HG02763 (cell line): Measurements from ENCODE around the gene CUEDC1.
A peak's percentile ranks its signal among the peaks of the same experiment; 100 is the strongest.

Source experiments
- ATAC-seq: cut with Tn5 transposase; IDR thresholded peaks from one replicate; pipeline ENCODE4 v1.9.1; 2021; ENCODE audit warnings: mild to moderate bottlenecking, moderate library complexity; ENCODE audit not compliant: unreplicated experiment

CUEDC1 gene

DNA sequence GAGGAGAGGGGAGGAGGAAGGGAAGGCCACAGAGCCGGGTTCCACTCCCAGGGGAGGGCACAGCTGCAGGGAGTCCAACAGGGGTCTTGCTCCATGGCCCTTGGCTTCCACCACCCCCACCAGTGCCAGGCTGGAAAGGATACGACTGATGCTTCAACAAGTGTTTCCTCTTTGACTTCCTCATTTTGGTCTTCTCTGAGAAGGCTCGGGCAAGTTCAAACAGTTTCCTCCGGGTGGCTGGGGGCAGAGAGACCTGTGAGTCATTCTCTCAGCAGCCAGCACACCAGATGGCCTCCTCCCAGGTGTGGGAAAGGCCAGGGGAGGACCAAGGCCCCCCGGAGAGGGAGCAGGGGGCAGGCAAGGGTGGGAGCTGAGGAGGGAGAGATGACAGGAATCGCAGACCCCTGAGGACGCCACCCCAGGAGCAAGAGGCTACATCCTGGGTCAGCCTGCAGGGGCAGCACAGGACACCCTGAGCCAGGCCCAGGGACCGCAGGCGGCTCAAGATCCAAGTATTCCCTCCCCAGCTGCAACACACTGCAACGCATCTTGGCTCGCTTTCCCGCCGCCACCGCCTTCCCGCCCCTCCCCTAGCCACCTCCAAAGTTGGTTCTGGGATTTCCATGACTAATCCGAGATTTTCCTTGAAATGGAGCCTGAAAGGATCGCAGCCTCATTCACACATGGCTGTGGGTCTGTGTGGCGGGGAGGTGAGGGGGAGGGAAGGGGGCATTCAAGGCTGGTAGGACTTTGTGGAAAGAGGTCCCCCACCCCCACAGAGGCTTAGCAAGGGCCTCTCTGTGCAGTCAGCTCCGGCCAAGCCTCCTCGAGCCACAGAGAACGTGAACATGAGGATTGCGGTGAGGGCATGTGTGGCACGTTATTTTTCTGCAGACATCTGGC, 87.0 kb downstream of the CUEDC1 start:
- peak; percentile 64 for ATAC-seq

DNA sequence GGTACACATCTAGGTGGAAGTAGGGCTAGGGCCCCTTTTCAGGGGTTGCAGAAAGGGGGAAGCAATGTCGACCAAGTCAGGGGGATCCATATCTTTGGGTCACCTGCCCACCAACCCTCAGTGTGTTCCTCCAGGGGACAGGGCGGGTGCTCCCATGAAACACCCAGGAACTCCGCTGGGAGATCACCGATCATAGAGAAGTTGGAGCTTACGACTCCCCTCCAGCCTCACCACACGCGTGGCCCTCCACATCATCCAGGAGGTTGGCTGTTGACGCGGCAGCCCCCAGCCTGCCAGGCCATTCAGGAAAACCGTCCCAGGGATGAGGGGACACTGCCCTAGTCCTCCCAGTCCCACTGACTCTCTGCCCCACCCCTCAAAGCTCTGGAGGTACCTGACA, 88.1 kb downstream of the CUEDC1 start:
- no peak for ATAC-seq

DNA sequence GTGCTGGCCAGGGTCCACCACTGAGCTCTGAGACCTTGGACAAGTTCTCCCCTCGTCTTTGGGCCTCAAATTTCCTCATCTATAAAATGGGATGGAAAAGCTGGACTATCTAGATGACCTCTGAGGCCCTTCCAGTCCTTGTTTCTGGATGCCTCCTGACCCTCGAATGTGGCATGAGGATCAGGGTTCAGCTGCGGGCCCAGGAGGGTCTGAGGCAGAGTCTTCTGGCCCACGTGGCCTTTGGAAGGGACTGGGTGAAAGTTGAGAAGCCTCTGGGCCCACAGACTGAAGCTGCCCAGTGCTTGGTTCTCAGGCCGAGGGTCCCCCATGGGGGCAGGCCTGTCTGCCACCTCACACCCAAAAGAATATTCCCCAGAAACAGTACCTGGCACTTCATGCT, 88.5 kb downstream of the CUEDC1 start:
- ATAC-seq, result no peak

DNA sequence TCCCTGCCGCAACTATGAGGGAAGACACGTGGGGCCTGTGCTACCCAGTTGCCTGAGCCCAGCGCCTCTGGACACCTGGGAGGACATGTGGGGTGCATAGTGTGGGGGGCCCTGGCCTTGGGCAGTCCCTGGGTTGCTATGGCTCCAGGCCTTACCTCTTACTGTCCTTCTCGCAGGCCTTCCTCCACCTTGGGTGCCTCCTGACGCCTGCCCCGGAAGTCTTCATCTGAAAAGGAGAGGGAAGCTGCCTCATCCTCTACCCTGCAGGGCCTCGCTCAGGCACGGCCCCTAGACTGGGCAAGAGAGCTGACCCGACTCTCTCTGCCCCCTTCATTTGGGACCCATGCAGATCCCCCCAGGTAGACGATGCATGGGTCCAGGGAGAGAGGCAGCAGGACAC, 88.9 kb downstream of the CUEDC1 start:
- ATAC-seq, result no peak

DNA sequence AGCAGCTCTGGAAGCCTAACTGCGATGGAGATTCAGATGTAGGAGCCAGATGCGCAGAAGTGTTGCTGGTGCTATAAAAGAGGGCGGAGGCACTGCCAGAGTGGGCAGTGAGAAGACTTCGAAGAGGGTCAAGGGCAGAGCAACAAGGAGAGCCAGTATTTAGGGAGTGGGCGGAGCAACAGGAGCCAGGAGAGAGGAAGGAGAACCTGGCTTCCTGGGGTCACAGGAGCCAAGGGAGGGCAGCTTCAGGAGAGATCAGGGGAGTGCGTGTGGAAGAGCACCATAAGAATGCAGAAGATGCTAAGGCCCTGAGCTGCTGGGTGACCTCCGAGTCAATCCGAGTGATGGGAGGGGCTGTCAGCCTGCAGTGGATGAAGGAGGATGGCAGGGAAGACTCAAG, 90.9 kb downstream of the CUEDC1 start:
- no peak for ATAC-seq

DNA sequence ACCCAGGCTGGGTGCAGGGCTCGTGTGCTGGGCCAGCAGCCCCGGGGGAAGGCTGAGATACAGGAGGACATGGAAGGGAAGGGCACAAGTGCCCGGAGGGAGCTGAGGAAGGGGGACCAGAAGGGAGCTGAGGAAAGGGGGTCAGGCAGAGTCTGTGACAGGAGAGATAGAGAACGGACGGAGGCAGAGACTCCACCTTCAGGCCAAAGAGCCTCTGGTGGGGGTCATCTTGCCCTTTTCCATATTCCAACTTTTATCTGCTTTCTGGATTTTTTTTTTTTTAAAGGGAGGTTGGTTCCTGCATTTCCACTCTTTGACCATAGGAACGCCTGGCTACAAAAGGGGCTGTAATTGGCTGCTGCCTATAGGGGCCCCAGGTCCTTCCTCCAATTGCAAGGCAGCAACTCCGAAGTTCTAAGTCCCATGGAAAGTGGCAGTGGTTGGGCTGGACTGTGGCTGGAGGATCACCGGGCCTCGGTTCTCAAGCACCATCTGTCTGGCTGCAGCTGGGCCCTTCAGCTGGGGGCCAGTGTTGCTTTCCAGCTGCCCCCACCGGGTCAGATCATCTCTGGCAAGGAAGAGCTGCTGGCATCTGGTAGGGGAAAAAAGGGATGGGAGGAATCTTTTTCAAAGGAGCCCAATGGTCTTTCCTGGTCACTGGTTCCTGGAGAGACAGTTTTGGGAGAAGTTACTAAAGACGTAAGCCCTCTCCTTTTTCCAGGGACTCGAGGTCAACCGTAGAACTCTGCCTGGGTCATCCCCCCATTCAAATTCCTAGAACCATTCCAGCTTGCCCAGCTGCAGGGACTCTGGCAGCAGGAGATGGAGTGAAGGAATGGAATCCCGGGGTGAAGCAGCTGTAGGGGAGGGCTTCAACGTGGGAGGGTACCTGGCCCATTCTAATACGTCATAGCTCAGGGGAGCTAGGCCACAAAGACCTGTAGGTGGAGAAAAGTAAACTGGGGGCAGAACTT, 92.2 kb downstream of the CUEDC1 start:
- no peak for ATAC-seq

DNA sequence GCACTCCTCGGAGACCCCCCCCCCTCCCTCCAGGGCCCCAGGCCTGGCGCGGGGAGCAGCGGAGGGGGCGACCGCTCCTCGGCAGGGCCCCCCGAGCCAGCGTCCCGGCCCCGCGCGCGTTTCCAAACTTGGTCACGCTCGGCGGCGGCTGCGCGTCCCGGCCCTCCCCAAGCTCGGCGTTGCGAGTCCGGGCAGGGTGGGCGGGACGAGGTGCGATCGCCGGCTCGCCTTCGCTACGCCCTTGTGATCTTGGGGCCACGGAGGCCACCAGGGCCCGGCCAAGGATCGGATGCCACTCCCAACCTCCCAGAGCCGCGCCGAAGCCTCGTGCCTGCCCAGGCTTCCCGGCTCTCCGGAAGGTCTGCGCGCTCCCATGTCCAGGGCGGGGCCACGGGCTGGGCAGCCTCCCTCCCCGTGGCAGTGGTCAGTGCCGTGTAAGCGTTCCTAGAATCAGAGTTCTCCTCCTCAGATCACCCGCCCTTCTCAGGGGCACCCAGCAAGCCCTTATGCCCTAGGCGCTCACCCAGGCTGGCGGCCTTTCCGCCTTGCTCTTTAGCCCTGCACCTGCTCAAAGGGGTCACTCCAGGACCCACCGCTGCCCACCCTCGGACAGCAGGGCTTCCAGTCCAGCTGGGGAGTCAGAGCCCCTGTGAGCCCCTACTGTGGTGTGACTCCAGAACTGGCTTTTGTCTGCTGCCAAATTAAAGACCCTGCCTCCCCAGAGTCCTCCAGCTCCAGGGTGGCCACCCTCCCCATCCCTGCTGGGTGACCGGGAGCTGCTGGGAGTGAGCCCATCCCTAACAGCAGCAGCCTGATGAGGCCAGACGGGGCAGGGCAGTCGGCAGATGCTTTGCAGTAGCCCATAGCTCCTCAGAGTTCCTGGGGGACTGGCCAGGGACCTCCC, 93.2 kb downstream of the CUEDC1 start:
- ATAC-seq, result no peak

DNA sequence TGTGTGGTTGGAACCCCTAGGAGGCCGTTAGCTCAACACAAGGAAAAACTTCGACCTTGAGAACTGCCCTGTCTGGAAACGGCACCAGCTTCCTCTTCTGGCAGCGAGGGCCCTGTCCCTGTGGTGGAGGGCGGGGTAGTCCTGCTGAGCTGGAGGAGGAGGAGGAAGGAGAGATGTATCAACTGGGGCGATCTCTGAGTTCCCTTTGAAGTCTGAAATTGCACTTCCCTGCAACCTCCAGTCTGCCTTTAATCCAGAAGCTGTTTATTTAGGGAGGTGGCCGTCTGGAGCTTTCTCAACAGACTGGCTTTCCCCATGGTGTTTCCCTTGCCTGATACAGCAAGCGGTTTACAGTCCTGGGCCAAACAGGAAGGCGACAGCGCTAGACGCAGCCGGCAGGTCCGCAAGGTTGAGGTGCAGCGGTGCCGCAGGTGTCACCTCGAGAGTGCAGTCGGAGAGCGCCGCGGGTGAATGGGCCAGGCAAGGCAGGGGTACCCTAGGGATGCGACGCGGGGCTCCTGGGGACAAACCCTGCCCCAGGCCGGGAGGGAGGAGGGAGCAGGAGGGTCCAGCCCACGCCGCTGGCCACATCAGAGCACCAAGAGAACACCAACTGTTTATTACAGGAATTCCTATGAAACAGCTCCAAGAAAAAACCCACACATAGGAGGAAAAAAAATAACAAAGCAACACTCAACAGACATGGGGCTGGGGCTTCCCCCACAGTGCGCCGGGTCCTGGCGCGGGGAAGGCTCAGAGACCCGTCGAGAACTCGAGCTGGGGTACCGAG, 94.0 kb downstream of the CUEDC1 start:
- no peak for ATAC-seq

DNA sequence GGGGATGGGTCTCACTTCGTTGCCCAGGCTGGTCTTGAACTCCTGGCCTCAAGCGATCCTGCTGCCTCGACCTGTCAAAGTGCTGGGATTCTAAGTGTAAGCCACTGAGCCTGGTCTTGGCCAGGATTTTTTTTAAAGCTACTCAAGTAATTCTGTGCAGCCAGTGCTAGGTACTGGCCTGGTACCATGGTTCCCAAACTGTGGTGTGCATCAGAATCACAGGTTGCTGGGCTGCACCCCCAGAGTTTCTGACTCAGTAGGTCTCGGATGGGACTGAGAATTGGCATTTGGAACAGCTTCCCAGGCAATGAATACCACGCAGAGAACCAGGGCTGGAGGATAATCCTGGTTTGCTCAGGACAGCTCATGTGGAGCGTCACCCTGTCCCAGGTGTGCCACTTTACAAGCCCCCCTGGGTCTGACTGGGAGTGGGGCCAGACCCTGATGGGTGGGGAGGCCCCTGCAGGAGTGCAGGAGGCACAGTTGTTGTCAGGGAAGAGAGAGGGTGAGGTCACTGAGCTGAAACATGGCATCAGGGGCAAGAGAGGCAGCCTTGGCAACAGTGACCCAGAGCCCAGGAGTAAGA, 94.7 kb downstream of the CUEDC1 start:
- ATAC-seq, result no peak

DNA sequence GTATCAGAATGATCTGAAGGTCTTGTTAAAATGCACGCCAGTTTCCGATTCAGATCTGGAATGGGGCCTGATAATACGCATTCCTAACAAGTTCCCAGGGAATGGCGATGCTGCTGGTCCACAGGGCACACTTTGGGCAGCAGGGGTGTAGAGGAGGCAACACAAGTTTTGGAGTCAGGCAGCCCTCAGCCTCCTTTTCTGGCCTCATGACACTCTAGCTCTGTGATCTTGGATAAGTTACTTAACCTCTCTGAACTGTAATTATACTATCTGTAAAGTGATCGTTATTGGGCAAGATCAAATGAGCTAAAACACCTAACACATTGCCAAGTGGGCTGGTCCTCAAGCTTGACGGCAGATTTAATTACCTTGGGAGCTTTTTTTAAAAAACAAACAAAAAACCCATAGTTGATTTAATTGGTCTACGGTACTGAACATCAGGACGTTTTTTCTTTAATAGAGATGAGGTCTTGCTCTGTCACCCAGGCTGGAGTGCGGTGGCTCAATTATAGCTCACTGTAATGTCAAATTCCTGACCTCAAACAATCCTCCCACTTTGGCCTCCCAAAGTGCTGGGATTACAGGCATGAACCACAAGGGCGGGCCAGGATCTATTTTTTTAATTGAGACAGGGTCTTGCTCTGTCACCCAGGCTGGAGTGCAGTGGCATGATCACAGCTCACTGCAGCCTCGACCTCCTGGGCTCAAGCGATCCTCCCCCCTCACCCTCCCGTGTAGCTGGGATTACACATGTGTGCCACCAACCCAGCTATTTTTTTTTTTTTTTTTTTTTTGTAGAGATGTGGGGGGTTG, 95.4 kb downstream of the CUEDC1 start:
- ATAC-seq, result no peak

DNA sequence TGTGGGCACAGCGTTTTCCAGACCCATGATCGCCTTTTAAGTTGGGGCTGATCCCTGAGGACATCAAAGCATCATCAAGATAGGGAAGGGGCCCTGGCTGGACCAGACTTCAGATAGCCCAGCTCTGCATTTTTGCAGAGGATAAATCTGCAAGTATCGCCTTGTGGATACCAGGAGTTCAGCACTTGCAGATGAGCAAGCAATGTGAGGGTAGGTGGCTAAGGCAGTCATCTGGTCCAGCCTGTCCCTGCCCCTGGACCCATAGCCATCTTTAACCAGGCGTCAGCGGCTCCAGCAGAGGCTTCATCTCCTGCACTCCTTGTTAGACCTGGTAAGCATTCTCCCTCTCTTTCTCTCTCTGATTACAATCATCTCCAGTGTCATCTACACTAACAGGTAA, 96.4 kb downstream of the CUEDC1 start:
- no peak for ATAC-seq

DNA sequence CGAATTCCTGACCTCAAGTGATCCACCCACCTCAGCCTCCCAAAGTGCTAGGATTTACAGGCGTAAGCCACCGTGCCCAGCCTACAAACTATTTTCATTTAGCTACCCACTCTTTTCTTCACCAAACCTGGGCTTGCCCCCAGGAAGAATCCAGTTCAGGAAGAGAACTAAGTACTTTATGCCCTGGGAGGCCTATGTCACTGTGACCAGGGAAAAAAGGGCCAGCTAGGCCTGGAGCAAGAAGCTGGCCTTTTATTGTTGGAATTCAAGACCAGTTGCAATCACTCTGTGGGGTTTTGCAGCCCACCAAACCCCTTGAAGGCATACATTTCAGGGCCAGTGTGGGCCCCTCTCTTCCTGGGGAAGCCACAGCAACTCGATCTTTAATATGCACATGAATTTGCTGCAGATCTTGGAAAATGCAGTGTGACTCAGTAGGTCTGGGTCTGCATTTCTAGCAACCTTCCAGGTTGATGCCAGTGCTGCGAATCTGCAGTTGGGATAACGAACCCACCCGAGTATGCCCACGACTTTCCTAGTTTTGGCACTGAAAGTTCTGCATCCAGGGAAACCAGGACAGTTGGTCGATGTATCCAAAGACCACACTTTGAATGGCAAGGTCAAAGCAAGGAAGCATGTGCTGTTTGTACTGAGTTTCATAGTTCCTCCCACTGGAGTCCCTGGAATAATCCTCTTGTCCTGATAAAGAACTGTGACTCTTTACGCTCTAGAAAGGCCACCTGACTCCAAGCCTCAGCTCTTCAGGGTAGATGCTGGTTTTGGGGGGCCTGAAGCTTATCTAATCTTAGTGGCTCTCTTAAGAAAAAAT, 98.2 kb downstream of the CUEDC1 start:
- no peak for ATAC-seq

DNA sequence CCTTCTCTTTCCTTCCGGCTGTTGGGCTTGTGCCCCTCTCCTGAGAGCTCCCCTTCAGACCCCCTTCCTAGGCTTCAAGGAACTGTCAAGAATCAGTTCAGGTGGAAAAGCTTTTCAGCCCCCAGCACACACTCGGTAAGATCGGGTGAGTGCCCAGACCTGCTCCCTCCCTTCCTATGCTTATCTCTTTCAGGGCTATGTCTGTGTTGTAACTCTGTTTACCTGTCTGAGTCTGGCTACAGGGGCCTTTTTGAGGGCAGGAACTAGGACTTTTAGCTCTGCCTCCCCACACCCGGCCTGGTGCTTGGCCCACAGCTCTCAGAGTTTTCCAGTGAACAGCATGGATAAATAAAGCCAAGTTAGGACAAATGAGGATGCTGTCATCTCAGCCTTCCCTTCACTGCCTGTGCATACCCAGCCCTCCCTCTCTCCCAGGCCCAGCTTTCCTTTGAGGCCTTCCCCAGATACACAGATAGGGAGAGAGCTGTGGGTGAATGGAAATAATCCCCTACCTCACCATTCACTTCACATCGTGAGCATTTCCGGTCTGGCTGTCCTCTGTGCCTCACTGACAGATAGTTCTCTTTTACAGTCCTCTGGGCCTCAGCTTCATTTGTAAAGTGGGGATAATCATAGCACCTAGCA, 99.7 kb downstream of the CUEDC1 start:
- ATAC-seq, result no peak

DNA sequence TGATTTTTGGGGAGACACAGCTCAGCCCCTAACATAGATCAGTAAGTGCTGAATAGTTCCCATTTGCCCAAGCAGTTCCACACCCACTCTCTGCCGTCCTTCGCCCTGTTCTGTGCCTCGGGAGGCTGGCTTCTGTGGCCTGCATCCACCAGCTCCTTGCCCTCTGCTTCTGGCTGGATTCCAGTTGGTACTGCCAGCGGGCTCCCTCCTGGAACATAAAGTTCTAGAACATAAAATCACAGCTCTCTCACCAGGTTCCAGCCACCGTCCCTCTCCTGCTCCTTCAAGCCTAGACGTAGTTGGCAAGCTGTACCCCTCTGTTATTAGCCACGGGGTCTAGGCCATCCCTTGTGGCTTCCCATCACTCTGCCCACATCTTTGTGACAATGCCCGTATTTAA, 101.5 kb downstream of the CUEDC1 start:
- ATAC-seq, result no peak

DNA sequence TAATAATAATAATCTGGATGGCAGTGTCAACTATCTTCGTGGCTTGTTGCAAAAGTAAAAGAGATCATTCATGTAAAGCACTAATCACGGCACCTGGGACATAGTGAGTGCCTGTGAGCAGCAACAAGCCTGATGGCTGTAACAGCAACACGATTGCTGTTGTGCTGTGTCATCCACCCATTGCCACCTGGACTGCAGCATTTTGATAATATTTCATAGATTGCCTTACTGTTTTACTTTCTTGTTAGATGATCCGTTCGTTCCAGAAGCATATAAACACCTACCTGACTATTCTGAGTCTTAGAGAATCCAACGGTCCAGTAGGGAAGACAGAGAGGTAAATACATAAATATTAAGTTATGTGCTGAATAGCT, 102.3 kb downstream of the CUEDC1 start:
- ATAC-seq, result no peak

DNA sequence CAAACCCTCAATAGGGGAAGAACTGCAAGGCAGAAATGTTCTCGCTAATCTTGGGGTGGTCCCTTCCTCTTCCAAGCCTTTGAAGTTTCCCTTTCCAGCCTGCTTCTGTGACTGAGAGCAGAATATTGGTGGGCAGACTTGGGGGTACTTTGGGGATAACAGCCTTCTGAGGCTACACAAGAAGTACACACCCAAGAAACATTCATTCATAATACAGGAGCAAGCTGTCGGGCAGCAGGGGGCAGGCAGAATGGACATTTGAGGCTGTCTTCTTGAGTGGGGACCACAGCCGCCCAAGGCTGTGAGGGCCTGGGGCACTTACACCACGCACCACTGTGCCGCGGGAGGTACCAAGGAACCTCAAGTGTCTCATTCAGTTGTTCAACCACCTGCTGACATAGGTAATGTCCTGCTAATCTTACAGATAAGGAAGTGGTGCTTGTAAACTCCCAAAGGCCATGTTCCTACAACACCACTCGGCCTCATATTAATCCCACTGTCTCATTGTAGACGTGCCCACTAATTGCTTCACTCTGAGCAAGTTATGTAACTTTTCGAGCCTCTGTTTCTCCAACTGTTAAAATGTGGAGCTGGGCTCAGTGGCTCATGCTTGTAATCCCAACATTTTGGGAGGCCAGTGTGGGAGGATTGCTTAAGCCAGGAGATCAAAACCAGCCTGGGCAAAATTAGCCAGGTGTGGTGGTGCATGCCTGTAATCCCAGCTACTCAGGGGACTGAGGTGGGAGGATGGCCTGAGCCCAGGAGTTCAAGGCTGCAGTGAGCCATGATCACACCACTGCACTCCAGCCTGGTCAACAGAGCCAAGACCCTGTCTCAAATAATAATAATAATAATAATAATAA, 102.9 kb downstream of the CUEDC1 start:
- no peak for ATAC-seq
